Spleen (tissue), 11 donors: Measurements from ENCODE around the gene SULF2. TPM values are rescaled to one million over a fixed set of nuclear protein-coding genes. Genes with fewer than 3 reads are reported as not detected.
A peak's percentile ranks its signal among the peaks of the same experiment; 100 is the strongest.

Experiments used
- DNase-seq: peaks from one replicate; pipeline ENCODE4 v3.0.0-alpha.2; 2020
- H3K27ac ChIP-seq, 8 donors: fragments of 200-600 bp; sonication (generic) in 7 of 8; 1 replicate in 4 of 8; 2 replicates in 4 of 8; pipeline versions ENCODE4 v1.5.0 to v1.8.0; 2016 to 2021; ENCODE audit warnings: inconsistent platforms in 4 of 8, mild to moderate bottlenecking in 4 of 8, moderate library complexity in 1 of 8
- H3K27me3 ChIP-seq, 7 donors: fragments of 200-600 bp; sonication (generic) in 6 of 7; replicated peaks in 1 of 7; 1 replicate in 4 of 7; 2 replicates in 3 of 7; pipeline versions ENCODE4 v1.5.0 to v1.8.0; 2016 to 2021; ENCODE audit warnings: inconsistent platforms in 3 of 7, mild to moderate bottlenecking in 1 of 7
- H3K36me3 ChIP-seq, 6 donors: fragments of 200-600 bp; sonication (generic) in 5 of 6; 1 replicate in 4 of 6; 2 replicates in 2 of 6; pipeline versions ENCODE4 v1.5.0 to v1.8.0; 2016 to 2021; ENCODE audit warnings: inconsistent platforms in 2 of 6
- H3K4me1 ChIP-seq, 6 donors: fragments of 200-600 bp; sonication (generic) in 5 of 6; 1 replicate in 3 of 6; 2 replicates in 3 of 6; pipeline versions ENCODE4 v1.5.0 to v1.8.0; 2016 to 2021; ENCODE audit warnings: inconsistent platforms in 3 of 6
- H3K4me3 ChIP-seq, 8 donors: fragments of 200-600 bp; sonication (generic) in 7 of 8; 1 replicate in 4 of 8; 2 replicates in 4 of 8; pipeline versions ENCODE4 v1.5.0 to v1.8.0; 2016 to 2021; ENCODE audit warnings: inconsistent platforms in 4 of 8, mild to moderate bottlenecking in 4 of 8, moderate library complexity in 2 of 8
- H3K9me3 ChIP-seq, 8 donors: fragments of 200-600 bp; sonication (generic) in 7 of 8; 1 replicate in 4 of 8; 2 replicates in 4 of 8; pipeline versions ENCODE4 v1.5.0 to v1.8.0; 2016 to 2021; ENCODE audit warnings: inconsistent platforms in 4 of 8
- POLR2A ChIP-seq, 3 donors: fragments of 450-650 bp; IDR thresholded peaks; one replicate each; pipeline ENCODE4 v1.5.1; 2017; ENCODE audit warnings: antibody characterized with exemption in 3 of 3, mild to moderate bottlenecking in 1 of 3
- POLR2AphosphoS5 ChIP-seq, 3 donors: sonication (generic); formaldehyde crosslinking; IDR thresholded peaks; one replicate each; pipeline ENCODE4 v1.5.1; 2017; ENCODE audit warnings: antibody characterized with exemption in 3 of 3
- WGBS, 5 donors: extraction: QIAGEN DNeasy Blood & Tissue Kit in 3 of 5; methylation state at CpG; one replicate each; pipeline versions ENCODE4 v1.1.5 to v1.1.7; 2013 to 2018; 5-methylcytosine and 5-hydroxymethylcytosine counted together
- intact Hi-C: fragments of 100-400 bp; cut with DNase I; formaldehyde crosslinking; loops from one replicate; pipeline ENCODE4 v1.15.0; 2023; ENCODE audit warnings: low total_unique reads
- polyA plus RNA-seq, 3 donors: library from polyadenylated mRNA; stranded (reverse); fragments of 200-250 nt; gene quantifications; one replicate each; pipeline ENCODE4 v1.2.1, GENCODE V29; 2013
- total RNA-seq, 7 donors: library from RNA; depleted of rRNA in 3 of 7; stranded (reverse); fragments of >200 nt in 3 of 7; fragmentation: NEBNext Ultra II Directional in 4 of 7; extraction: Animal tissue kit (Norgen Biotek cat#: 25700) in 4 of 7; gene quantifications; one replicate each; pipeline versions ENCODE4 v1.1.0 to v1.2.1, GENCODE V29; 2016 to 2021
- TF ChIP-seq, protein P1 (sequence below), 11 experiments: fragments of 200-600 bp in 7 of 11; fragments of 450-650 bp in 4 of 11; sonication (generic) in 4 of 11; IDR thresholded peaks in 8 of 11; conservative IDR thresholded peaks in 3 of 11; 1 replicate in 7 of 11; 2 replicates in 4 of 11; pipeline versions ENCODE4 v1.4.0 to v1.8.0; 2016 to 2021; ENCODE audit warnings: antibody characterized with exemption in 11 of 11, inconsistent platforms in 4 of 11, mild to moderate bottlenecking in 1 of 11
- donor health status: healthy with polysubstance abuse.
- donor health status: DM: no; HTN: no; CAD: no; lungs with moderate emphysema.
- donor health status: DM: no; HTN: no; CAD: no.
- donor health status: Bipolar disorder and iron deficiency.
- donor health status: healthy.
- donor health status: DM: no; HTN: no; CAD: no.
- donor health status: DM: yes; HTN: yes; CAD: no.

SULF2 gene
- total and polyA plus RNA-seq, 10 donors: 5.5 to 49.1 (median 15.7) TPM

DNA sequence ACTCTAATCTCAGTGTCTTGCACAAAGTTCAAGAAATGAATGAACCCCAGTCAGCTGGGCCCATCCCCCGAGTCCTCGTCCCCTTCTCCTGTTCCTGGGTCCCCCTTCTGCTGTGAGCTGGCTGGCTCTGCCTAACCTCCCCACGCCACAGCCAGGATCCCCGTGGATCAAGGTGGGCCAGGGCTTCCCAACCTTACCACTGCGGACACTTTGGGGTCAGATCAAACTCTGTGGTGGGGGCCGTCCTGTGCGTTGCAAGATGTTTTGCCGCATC, 116.2 kb downstream of the SULF2 start:
- Histone ChIP-seq H3K36me3 (no peaks in the 10 kb centered on the region), H3K4me3 (no peak overlapping the region), H3K9me3 (no peaks in the 10 kb centered on the region), H3K27ac (no peak overlapping the region), H3K27me3 (no peaks in the 10 kb centered on the region), H3K4me1 (peaks cover 0 to 4% (median 2%) of the 10 kb centered on the region in 6 donors)
- WGBS, 5 donors: 91 to 96% (median 92%) methylated on average over 8 of the region's 8 CpGs
- TF ChIP-seq, protein P1, sequence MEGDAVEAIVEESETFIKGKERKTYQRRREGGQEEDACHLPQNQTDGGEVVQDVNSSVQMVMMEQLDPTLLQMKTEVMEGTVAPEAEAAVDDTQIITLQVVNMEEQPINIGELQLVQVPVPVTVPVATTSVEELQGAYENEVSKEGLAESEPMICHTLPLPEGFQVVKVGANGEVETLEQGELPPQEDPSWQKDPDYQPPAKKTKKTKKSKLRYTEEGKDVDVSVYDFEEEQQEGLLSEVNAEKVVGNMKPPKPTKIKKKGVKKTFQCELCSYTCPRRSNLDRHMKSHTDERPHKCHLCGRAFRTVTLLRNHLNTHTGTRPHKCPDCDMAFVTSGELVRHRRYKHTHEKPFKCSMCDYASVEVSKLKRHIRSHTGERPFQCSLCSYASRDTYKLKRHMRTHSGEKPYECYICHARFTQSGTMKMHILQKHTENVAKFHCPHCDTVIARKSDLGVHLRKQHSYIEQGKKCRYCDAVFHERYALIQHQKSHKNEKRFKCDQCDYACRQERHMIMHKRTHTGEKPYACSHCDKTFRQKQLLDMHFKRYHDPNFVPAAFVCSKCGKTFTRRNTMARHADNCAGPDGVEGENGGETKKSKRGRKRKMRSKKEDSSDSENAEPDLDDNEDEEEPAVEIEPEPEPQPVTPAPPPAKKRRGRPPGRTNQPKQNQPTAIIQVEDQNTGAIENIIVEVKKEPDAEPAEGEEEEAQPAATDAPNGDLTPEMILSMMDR (IDR thresholded peaks at IDR 0.05 in 8 of 11, conservative IDR thresholded peaks at IDR 0.05 in 3 of 11): no peak
- TF ChIP-seq POLR2A (IDR thresholded peaks at IDR 0.05) (no peak), POLR2AphosphoS5 (IDR thresholded peaks at IDR 0.05) (no peak)
- DNase-seq: no peak
- intact Hi-C loops: no loop called here

DNA sequence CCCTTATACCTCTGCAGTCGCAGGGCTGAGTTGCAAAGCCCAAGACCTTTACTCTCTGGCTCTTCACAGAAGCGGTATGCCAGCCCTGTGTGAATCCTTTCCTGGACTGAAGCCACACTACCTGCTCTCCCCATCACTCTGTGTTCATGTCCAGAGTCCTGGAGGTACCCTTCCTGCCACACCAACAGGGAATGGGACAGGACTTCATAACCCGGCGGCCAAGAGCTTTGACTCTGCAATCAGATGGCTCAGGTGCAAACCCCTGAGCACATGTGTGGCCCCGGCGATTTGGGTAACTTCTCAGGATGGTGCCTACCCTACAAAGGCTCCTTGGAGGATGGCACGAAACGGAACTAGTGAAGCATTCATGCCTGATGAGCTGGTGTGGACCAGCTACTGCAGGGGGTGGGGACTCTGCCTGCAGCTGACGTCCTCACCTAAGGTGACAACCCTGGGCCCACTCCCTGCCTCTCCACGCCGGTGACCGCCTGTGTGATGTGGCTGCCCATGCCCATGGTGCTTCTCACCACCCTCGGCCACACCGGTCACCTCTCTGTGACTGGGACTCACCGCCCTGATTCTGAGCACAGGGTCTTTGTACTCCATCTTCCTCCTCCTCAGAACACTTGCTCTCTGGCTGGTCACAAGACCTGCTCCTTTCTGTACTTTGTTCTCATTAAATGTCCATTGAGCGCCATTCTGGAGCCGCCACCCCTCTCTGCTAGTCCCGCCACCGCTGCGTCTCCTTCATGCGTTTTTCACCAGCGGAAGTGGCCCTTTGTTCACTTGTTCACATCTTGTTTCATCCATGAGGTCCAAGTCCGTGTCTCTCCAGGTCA, 116.7 kb downstream of the SULF2 start:
- no peak overlapping the region for H3K4me3 ChIP-seq
- no peaks in the 10 kb centered on the region for H3K36me3 ChIP-seq
- peak; percentile 67 for DNase-seq
- WGBS, 5 donors: 91 to 97% (median 92%) methylated on average over 23 of the region's 23 CpGs
- intact Hi-C loops: no loop called here
- no peaks in the 10 kb centered on the region for H3K9me3 ChIP-seq
- no peak overlapping the region for H3K27ac ChIP-seq
- no peaks in the 10 kb centered on the region for H3K27me3 ChIP-seq
- TF ChIP-seq POLR2AphosphoS5 (IDR thresholded peaks at IDR 0.05): peak in 1 of 3 donors; percentile 51
- TF ChIP-seq, protein P1 (IDR thresholded peaks at IDR 0.05 in 8 of 11, conservative IDR thresholded peaks at IDR 0.05 in 3 of 11): no peak
- H3K4me1 ChIP-seq: peaks cover 0 to 10% (median 6%) of the 10 kb centered on the region in 6 donors

DNA sequence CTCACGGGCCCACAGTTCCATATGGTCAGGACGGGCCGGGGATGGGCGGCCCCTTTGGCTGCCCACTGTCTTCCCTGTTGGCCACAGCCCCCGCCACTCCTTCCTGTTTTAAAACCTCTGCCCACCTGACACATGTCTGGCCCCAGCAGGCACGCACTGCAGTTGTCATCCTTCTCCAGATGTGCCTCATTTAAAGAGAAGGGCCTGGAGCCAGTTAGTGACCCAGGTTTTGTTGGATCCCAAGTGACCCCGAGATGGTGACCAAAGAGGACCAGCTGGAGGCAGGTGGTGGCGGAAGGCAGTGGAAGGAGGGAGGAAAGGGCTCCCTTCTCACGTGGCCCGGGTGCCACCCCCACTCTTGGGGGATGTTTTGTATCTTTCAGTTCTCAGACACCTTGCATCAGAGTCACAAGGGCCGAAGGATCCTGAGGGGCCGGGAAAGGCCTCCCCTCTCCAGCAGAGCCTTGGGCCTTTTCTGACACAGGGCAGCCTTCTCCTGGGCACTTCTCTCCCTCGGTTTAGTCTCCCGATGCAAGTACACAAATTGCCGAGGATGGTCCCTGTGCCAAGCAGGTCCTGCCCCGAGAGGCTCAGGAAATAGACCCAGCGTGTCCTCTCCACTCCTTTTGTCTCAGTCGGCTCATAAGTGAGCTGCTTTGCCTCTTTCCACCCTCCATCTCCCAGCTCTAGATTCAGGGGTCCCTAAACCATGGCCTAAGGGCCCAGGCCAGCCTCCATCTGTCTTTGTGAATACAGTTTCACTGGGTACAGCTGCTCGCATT, 117.6 kb downstream of the SULF2 start:
- Histone ChIP-seq H3K36me3 (peaks cover 0 to 7% (median 0%) of the 10 kb centered on the region in 6 donors), H3K9me3 (no peaks in the 10 kb centered on the region), H3K27me3 (no peaks in the 10 kb centered on the region), H3K4me1 (peaks cover 0 to 12% (median 7%) of the 10 kb centered on the region in 6 donors), H3K4me3 (no peak overlapping the region), H3K27ac (no peak overlapping the region)
- no peak for DNase-seq
- WGBS, 5 donors: 58 to 66% (median 61%) methylated on average over 19 of the region's 19 CpGs
- intact Hi-C loops: no loop called here
- TF ChIP-seq POLR2AphosphoS5 (IDR thresholded peaks at IDR 0.05) (no peak), POLR2A (IDR thresholded peaks at IDR 0.05) (no peak)
- TF ChIP-seq, protein P1 (IDR thresholded peaks at IDR 0.05 in 8 of 11, conservative IDR thresholded peaks at IDR 0.05 in 3 of 11): no peak

DNA sequence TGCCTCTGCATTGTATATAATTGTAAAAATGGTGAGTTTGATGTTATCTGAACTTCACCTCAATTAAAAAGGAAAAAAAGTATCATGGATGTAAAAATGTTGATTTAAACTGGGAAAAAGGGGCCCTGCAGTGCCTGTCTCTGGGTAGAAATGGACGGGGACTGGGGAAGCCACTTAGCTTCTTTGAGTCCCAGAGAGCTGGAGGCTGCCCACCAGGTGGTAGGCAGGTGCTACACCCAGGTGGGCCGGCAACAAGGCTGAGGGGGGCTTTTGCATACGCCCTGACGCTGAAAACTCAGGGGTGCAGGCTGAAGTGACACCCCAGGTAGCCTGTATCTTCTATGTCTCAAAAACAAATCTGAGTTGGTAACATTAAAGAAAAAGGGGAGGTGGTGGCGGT, 118.2 kb downstream of the SULF2 start:
- WGBS, 5 donors: 80 to 84% (median 83%) methylated on average over 5 of the region's 5 CpGs
- Histone ChIP-seq H3K4me1 (peaks cover 0 to 12% (median 7%) of the 10 kb centered on the region in 6 donors), H3K9me3 (no peaks in the 10 kb centered on the region), H3K27me3 (no peaks in the 10 kb centered on the region), H3K36me3 (peaks cover 0 to 13% (median under 1%) of the 10 kb centered on the region in 6 donors), H3K27ac (no peak overlapping the region), H3K4me3 (no peak overlapping the region)
- DNase-seq: no peak
- intact Hi-C loops: no loop called here
- TF ChIP-seq POLR2AphosphoS5 (IDR thresholded peaks at IDR 0.05) (no peak), POLR2A (IDR thresholded peaks at IDR 0.05) (no peak)
- TF ChIP-seq, protein P1 (IDR thresholded peaks at IDR 0.05 in 8 of 11, conservative IDR thresholded peaks at IDR 0.05 in 3 of 11): no peak
